Activated gamma-delta T cell treated with Interleukin-2 at 50 U/mL for 16 hours (primary cell): ENCODE data around the gene PCIF1.
"Not testable (repeated sequence)": the region's sequence is repeated elsewhere in the genome, so short reads cannot be mapped to it uniquely, and the experiment has no call there.

Experiments
- DNase-seq: peaks from one replicate; pipeline ENCODE4 v3.0.0-alpha.2; 2020

The PCIF1 gene

DNA sequence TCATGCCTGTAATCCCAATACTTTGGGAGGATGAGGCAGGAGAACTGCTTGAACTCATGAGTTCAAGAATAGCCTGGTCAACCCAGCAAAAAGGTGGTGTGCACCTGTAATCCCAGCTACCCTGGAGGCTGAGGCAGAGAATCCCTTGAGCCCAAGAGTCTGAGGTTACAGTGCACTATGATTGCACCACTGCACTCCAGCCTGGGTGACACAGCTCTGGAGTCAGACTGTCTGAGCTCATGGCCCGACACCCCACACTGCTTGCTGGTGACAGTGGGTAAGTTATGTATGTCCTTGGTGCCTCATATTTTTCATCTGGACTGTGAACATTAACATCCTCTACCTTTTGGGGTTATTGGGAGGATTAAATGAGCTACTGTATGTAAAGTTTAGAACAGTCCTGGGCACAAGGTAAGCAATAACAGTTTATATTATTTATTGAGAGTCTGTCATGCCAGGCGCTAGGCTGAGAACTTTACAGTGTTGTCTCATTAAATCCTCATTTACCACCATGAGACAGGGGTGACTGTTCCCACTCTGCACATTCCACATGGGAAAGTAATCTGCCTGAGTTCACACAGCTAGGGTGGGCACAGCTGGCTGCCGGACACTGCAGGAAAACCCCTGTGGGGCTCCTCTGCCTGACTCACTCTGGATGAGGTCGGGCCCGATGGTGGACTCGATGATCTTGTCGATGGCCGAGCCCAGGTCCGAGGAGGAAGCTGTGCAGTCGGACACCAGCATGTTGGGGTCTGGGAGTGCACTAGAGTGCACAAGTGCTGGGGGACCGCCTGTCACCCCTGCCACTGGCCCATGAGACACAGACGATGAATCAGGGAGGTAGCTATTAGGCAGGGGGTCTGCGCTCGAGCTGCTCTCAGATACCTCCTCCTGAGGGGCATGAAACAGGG is 34.6 kb downstream of the PCIF1 start:
- DNase-seq = no peak

DNA sequence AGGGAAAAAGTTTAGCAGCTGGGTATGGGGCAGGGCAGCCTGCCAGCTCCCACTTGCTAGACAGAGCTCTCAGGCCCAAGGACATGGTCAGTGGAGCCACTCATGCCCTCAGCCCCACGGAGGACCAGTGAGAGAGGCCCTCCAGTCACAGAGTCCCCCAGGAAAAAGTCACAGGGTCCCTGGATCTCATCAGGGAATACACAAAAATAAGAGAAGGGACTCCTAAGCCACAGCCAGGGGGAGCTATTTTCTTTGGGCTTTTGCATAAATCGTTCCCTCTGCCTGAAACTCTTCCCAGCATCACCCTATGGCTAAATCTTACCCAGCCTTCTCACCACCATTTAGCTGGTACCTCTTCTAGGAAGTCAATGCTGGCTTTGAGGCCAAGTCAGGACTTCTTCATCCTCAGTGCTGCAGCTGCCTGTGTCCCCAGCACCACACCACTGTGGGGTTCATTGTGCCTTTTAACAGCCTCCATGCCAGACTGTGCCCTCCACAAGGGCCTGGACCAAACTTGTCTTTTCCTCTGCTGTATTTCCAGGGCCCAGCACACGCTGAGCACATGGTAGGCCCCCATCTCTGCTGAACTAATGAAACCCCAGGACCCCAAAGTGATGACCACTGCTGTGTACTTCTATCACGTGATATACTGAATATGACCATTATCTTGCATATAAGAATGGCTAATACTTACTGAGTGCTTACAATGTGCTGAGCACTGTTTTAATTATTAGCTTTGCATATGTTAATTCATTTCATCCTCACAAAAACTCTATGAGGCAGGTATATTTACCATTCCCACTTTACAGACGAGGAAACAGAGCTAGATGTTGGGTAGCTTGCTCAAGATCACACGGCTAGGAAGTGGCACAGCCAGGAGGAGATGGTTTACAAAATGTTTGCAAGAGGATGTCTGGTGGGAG is 35.5 kb downstream of the PCIF1 start:
- no peak for DNase-seq

DNA sequence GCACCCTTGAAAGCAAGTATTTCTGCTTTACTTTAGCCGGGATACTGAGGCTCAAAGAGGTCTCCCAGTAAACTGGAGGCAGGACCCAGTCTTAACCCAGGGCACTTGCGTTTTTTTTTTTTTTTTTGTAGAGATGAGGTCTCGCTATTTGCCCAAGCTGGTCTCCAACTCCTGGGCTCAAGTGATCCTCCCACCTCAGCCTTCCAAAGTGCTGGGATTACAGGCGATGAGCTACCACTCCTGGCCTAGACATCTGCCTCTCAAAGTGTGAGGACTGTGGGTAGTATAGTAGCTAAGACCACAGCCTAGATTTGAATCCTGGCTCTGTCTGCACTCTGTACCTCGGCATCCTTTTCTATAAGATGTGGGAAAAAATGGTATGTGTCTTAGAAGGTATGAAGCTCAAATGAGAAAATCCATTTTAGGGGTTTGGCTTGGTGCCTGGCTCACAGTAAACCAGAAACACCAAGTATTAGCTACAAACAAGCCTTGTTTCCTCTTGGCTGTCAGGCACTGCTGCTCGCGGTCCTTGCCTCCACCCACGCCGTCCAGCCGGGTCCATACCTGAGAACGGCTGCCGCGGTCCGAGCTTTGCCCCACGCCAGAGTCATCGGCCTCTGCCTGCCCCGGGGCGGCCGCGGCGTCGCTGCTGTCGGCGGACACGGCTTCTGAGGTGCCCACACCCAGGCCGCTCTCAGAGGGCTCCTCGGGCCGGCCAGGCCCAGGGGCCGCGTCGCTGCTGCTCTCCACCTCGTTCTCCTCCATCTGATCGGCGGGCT is 36.4 kb downstream of the PCIF1 start:
- DNase-seq = no peak

DNA sequence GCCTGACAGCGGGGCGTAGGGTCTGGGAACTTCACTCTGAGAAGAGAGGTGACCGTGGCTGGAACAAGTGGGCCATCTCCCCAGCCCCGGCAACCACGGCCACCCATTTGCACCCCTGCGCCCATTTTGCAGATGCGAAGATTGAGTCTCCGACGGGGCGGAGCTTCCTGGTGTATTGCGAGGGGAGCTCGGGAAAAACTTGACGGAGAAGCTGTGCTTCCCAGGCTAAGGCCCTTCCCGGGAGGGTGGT is 36.9 kb downstream of the PCIF1 start:
- DNase-seq = no peak

DNA sequence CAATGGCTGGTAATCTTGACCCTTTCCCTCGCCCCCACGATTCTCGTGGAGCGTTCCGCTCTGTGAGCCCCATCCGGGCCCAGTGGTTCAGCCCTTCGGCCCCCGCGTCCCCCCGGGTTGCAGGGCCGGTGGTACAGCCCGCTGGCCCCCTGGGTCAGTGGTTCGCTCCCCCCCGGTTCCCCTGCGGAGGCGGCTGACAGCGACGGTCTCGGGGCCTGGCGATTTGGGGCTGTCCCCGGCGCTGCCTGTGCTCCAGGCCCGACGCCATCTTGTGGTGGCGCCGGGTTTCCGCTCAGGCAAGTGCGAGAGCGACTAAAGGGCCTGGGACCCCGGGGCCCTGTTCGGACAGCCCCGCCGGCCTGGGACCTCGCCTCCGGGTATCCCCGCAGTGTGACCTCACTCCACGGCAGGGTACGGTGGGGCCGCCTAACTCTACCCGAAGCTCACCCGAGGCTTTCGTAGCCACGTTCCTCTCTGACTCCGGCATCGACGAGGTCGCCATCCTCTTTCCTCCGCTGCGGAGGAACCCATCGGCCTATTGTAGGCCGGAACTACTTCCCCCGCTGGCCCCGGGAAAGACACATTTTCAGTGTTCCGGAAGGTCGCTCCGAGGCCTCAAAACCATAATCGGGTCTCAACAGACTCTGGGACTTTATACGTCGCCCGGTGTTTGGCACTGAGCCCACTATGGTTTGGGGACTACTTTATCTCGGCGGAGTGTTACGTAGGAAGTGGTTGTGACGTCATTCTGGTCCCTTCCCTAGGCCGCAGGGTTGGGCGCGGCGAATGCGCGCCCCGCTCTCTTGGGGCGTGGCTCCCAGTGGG is 37.4 kb downstream of the PCIF1 start, which contains the start of gene ZNF335:
Gene ZNF335, minus strand, starts transcription at position 529 of the 825 bp plus-strand sequence. CDS start 793 bp downstream, outside the sequence.
- DNase-seq = peak; percentile 93

DNA sequence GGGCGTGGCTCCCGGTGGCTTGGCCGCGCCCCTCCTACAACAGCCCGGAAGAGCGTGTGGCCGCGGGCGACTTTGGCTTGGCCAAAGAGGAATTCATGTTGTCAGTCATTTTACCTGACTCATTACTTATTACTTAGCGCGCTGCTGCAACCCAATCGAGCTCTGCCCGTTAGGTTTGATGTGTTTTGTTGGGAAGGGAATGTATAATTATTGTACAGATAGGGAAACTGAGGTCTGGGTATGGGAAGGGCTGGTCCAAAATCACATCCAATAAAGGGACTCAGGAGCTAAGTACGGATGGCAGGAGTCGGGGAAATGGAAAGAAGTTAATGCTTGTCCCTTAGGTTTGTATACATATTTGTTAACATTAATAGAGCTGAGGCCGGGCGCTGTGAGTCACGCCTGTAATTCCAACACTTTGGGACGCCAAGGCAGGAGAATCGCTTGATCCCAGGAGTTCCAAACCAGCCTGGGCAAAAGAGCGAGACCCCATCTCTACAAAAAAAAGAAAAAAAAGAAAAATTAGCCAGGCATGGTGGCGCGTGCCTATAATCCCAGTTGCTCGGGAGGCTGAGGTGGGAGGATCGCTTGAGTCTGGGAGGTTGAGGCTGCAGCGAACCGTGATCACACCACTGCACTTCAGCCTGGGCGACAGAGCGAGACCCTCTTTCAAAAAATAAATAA is 38.2 kb downstream of the PCIF1 start:
- no peak for DNase-seq

DNA sequence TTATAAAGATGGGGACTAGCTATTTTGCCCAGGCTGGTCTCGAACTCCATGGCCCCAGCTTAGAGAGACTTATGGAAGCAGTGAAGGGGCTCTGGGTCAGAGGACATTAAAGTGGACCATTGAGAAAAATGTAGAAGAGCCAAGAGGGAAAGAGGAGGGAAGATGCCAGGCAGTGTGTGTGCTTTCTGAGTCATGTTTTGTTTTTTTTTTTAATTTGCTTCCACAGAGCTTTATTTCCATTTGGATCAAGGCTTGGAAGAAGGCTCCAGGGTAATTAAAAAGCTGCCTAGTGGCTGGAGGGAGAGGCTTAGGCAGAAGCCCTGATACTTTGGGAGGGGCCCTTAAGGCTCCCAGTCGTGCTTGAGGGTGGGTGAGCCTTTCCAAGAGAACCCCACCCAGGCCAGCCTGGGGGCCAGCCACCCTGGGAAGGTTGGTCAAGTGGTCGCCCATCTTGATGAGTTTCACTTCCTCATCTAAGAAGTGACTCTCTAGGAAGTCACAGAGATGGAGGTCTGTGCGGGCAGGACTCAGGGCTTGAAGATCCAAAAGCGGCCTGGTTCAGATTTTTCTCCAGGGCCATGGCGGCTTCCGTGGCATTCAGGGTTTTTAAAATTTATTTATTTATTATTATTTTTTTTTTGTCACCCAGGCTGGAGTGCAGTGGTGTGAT is 40.5 kb downstream of the PCIF1 start:
- DNase-seq = no peak

DNA sequence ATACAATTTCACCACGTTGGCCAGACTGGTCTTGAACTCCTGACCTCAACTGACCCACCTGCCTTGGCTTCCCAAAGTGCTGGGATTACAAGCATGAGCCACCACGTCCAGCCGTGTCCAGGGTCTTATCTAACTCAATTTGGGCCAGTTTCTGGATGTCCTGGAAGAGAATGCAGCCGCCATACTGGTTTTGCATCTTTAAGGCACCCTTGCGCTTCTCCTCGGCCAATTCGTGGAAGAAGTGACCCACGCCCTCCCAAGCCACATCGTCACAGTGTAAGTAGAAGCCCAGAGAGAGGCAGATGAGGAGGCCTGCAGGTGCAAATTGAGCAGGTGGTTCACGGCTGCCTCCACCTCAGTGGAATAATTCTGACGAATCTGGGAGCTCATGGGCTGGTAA is 41.2 kb downstream of the PCIF1 start:
- no peak for DNase-seq

DNA sequence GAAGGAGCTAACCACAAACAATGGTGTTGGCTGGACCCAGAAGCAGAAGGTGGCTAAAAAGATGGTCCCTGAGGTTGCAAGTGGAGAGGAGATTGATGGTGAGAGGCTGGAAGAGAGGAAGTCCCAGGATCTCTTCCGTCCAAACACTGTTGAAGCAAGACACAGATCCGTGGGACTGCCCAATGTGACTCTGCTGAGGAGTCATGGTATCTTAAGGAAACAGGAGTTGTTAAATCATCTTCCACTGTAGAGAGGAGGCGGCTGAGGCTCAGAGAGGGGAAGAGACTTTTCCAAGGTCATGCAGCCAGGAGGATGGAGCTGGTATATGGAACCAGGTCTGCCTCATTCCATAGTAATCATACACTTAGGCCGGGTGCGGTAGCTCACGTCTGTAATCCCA is 41.6 kb downstream of the PCIF1 start:
- no peak for DNase-seq

DNA sequence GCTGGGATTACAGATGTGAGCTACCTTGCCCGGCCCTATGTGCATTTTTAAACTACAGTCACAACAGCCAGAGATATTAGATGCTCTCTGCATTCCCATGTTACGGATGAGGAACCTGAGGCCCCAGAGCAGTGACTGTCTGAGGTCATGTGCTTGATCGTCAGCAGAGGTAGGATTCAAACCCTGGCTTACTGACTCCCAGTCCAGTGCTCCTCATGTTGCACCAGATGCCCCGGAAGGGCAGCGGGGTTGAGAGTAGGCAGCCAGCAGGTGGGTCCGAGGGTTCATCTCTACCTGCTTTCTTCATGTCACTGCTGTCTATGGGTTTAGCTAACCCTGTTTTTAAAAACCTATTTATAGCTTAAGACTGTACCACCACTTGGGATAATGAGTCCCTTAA is 46.8 kb downstream of the PCIF1 start:
- DNase-seq = no peak

DNA sequence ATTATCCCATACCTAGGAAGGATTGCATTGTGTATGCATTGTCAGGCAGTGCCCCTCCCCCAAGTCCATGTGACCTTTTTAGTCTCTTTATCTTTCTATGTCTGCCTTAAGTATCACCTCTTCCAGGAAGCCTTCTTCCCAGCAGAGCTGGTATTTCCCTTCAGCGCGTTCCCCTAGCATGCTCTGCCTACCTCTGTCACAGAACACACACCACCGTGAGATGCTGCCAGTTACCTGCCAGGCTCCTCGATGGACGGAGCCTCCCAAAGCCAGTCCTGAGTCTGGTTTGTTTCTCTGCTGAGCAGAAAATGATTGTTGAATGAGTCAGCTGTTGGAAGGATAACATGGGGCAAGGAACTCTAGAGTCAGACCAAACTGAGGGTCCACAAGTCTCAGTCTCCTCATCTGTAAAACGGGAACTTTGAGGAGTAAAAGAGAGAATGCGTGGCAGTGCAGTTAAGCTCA is 48.8 kb downstream of the PCIF1 start:
- no peak for DNase-seq

DNA sequence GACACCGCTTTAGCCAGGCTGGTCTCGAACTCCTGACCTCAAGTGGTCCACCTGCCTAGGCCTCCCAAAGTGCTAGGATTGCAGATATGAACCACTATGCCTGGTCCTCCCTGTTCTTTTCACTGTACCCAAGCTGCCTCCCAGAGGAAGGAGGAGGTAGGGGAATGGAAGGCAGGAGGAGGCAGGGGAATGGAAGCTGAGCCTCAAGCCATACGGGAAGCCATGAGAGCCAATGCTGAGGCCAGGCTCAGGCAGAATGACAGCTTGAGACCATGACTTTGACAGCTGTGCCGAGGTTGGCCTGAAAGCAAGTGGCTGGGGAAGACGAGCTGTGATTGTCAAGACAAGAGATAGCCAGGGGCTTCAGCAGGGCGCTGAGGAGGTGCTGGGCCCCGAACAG is 51.1 kb downstream of the PCIF1 start:
- no peak for DNase-seq

DNA sequence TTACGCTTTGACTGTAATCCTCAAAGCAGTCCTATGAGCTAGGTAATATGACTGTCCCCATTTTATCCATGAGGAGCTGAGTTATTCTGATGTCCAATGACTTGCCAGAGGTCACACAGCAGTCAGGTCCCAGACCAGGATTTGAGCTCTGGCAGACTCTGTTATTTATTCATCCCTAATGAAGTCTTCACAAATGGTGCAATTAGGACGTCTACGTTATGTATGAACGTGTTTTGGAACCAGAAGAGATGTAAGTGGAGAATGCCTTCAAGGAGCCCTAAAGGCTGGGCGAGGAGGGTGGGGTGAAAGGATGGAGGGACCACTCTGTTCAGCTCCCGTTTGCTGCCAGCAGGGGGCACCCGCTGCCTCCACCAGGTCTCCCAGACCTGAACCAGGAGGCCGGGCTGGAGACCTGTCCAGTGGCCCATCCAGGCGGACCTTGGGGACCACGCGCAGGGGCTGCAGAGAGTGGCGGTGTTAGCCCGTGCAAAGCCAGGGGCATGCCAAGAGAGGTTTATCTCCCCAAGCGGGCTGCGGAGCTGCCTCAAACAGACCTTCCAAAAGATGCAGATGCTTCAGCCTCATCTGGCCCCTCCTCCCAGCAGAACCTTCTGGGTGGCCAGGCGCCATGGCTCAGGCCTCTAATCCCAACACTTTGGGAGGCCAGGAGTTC is 52.8 kb downstream of the PCIF1 start:
- DNase-seq = peak; percentile 75

DNA sequence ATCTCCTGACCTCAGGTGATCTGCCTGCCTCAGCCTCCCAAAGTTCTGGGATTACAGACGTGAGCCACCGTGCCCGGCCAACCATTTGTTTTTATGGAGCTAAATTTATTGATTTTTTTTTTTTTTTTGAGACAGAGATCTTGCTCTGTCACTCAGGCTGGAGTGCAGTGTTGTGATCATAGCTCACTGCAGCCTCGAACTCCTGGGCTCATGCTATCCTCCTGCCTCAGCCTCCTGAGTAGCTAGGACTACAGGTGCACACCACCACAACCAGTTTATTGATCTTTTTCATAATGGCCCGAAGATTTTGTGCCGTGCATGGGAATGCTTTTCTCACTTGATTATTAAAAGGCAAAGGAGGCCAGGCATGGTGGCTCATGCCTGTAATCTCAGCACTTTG is 54.3 kb downstream of the PCIF1 start:
- DNase-seq = not testable (repeated sequence)

DNA sequence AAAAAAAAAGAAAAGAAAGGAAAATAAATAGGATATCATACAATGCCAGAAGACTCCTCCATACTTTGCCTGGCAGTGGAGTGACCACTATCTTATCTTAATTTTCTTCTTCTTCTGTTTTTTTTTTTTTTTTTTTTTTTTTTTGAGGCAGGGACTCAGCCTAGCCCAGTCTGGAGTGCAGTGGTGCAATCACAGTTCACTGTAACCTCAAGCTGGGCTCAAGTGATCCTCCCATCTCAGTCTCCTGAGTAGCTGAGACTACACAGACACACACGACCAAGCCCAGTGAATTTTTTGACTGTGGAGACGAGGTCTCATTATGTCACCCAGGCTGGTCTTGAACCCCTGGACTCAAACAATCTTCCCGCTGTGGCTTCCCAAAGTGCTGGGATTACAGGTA is 57.1 kb downstream of the PCIF1 start:
- no peak for DNase-seq

DNA sequence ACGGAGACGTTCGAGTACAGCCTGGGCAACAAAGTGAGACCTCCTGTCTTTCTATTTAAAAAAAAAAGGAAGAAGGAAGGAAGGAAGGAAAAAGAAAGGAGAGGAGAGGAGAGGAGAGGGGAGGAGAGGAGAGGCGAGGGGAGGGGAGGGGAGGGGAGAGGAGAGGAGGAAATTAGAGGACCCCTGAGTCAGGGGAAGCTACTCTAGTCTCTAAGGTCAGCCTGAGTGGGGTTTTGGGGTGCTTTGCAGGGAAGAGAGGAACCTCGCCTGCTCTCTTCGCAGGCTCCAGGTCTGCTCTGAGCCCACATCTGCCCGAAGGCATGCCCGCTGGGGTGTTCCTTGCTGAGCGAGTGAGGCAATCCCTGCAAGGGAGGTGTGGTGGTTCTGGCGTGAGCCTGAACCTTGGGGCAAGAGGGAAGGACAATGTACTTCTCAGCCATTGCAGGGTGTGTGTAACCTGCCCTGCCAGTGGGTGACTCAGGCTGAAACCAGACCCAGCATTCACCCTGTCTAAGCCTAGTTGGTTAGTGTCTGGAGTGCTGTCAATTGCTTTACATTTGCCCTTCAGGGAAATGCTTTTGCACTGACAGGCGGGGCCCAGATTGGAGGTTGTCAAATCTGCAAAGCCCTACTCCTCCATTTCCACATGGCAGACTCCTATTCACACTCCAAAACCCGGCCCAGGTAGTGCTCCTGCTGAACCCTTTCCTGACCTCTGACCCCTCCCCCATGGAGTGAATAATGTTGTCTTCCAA is 58.9 kb downstream of the PCIF1 start:
- DNase-seq = no peak

DNA sequence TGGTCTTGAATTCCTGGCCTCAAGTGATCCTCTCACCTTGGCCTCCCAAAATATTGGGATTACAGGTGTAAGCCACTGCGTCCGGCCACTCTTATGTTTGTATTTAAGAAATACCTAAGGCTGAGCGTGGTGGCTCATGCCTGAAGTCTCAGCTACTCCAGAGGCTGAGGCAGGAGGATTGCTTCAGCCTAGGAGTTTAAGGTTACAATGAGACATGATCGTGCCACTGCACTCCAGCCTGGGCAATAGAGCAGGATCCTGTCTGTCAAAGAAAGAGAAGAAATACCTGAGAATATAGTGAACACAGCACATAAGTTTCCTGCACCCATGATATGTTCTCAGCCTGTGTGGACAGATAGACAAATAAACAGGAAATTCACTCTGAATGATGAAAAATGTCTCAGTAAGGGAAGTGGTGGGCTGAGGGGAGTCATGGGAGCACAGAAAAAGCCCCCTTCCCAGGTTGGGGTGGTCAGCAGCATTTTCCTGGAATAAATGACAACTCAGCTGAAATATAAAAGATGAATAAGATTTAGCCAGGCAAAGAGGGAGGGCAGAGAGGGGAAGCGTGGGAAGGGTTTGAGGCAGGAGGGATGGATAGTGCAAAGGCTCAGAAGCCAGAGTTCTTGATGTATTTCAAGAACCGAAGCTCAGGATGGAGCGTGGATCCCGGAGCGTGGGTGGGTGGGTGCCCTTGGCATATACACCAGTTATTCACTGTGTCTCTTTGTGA is 60.4 kb downstream of the PCIF1 start:
- DNase-seq = no peak

DNA sequence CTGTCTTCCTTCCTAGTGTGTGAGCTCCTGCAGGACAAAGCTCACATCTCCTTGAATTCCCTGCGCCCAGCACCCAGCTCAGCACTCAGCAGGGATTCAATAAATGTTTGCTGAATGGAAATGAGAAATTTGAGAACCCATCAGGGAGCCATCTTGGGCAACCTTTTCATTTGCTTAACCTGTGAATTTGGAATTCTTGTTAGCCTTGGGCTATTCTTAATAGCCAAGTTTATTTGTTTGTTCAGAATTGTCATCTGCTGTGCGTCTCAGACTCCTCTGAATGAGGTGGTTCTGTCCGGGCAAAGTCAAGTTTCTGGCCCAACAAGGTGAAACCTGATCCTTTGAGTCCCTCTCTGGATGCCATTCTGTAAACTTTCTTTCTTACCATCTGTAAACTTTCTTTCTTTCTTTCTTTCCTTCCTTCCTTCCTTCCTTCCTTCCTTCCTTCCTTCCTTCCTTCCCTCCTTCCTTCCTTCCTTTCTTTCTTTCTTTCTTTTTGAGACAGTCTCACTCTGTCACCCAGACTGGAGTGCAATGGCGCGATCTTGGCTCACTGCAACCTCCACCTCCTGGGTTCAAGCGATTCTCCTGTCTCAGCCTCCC is 61.1 kb downstream of the PCIF1 start:
- DNase-seq = not testable (repeated sequence)
